ENCODE data around the gene DPP6. TPM values are rescaled to one million over a fixed set of nuclear protein-coding genes. Genes with fewer than 3 reads are reported as not detected.

Gene DPP6
- total and polyA plus RNA-seq, 9 of the 15 experiments (the other 6 are each of a cell fraction or from before 2014, with no cell fraction given): not detected

DNA sequence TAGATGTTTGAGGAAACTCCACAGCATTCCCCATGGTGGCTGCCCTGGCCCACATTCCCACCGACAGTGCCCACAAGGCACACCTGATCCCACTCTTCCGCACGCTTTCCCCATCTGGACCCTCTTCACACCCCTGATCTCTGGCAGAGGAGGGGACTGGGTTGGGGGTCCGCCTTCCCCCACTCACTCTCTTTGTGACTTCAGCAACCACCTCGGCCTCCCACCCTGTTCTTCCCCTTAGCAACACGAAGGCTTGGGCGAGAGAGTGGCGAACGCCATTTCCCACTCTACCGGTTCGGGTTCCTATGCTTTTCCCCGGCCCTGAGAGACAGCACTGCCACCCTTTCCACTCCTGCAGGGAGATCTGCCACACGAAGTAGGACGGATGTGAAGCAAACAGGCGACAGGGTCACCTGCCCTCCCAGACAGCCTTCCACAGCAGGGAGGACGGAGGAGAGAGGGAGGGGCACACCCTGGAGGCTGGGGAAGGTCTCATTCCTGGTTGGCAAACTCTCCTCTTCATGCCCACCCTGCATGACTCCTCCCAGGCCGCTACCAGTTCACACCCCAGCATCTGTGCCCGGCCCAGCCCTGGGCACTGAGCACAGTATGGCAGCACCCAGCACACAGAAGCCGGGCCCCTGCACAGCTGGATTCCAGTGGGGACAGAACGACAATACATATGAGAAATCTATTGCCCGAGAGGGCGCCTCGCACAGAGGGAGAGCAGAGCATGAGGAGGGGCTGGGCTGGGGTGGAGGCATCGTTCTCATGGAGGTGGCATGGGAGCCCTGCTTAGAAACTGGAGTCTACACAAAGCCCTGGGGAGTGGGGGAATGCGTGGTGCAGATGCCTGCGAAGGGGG lies 857.3 kb downstream of the DPP6 start:
- intact Hi-C loops (cut with micrococcal nuclease): loop anchor here (5.0 kb wide), 1 partner anchor 283 kb away; no protein-coding TSS in a partner anchor
- FAIRE-seq: no peak
- peaks cover 40 to 96% of the 10 kb centered on the region in 2 experiments for H3K27me3 ChIP-seq (ENCODE audit: control insufficient read depth in 2 of 2, insufficient read depth in 2 of 2, low read length in 2 of 2)

More for the DNA sequence above, 857.3 kb downstream of the DPP6 start:
- H3K9me1 ChIP-seq (ENCODE audit: control insufficient read depth, insufficient read depth, low read length): no peaks in the 10 kb centered on the region
- no peak overlapping the region for H3K27ac ChIP-seq (ENCODE audit: extremely low read depth, low read depth, low read length)
- H4K20me1 ChIP-seq (replicated peaks; ENCODE audit: control insufficient read depth, insufficient read depth, low read length): no peaks in the 10 kb centered on the region
- WGBS (ENCODE audit: insufficient coverage, low coverage, missing lambda C conversion rate): 2% methylated on average over 26 of the region's 26 CpGs
- no peak overlapping the region for H3K4me3 ChIP-seq
- H2AFZ ChIP-seq (ENCODE audit: low read depth, low read length): no peak overlapping the region
- POLR2A ChIA-PET: no interaction called here
- peaks cover 0 to 20% of the 10 kb centered on the region in 2 experiments; a peak in 2 of 5 replicates for H3K4me1 ChIP-seq (replicated peaks in 1 of 2; ENCODE audit: control insufficient read depth in 2 of 2, insufficient read depth in 2 of 2, low read length in 2 of 2)
- in situ Hi-C loops (cut with MboI): no loop called here
- CTCF ChIA-PET (ENCODE audit: low intra/inter-chr PET ratio): no interaction called here
- H3K9ac ChIP-seq (ENCODE audit: insufficient read depth in 1 of 2, low read depth in 2 of 2, low read length in 2 of 2): no peak overlapping the region
- H3K4me2 ChIP-seq (ENCODE audit: insufficient read depth, low read length): no peak overlapping the region
- no peaks in the 10 kb centered on the region for H3K36me3 ChIP-seq (ENCODE audit: control insufficient read depth, insufficient read depth, low read length)
- H3K79me2 ChIP-seq (ENCODE audit: control insufficient read depth, insufficient read depth, low read length): no peaks in the 10 kb centered on the region
- no peak for TF ChIP-seq HLTF (IDR thresholded peaks at IDR 0.05)
- no peak for TF ChIP-seq FUS (optimal IDR thresholded peaks at IDR 0.05; ENCODE audit: low read depth, low read length)
- no peak for TF ChIP-seq LCOR (CRISPR knock-in tag; IDR thresholded peaks at IDR 0.05)
- TF ChIP-seq STAT5A (IDR thresholded peaks at IDR 0.05; ENCODE audit: borderline replicate concordance, low read length): no peak
- TF ChIP-seq LARP7 (IDR thresholded peaks at IDR 0.05): no peak
- TF ChIP-seq ZNF512 (tag; IDR thresholded peaks at IDR 0.05): no peak
- TF ChIP-seq HMG20B (CRISPR knock-in tag; IDR thresholded peaks at IDR 0.05): no peak
- TF ChIP-seq HMG20A (CRISPR knock-in tag; conservative IDR thresholded peaks at IDR 0.05): no peak
- TF ChIP-seq, protein P1, sequence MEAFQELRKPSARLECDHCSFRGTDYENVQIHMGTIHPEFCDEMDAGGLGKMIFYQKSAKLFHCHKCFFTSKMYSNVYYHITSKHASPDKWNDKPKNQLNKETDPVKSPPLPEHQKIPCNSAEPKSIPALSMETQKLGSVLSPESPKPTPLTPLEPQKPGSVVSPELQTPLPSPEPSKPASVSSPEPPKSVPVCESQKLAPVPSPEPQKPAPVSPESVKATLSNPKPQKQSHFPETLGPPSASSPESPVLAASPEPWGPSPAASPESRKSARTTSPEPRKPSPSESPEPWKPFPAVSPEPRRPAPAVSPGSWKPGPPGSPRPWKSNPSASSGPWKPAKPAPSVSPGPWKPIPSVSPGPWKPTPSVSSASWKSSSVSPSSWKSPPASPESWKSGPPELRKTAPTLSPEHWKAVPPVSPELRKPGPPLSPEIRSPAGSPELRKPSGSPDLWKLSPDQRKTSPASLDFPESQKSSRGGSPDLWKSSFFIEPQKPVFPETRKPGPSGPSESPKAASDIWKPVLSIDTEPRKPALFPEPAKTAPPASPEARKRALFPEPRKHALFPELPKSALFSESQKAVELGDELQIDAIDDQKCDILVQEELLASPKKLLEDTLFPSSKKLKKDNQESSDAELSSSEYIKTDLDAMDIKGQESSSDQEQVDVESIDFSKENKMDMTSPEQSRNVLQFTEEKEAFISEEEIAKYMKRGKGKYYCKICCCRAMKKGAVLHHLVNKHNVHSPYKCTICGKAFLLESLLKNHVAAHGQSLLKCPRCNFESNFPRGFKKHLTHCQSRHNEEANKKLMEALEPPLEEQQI (IDR thresholded peaks at IDR 0.05): no peak
- no TSS peak for BruUV-seq (replicated peaks)
- no peaks in the 10 kb centered on the region for H3K9me3 ChIP-seq (replicated peaks; ENCODE audit: control insufficient read depth, insufficient read depth, low read depth, low read length)
- no peak for DNase-seq (ENCODE audit: extremely low read depth in 1 of 4, low spot score in 3 of 4)
- no peak for ATAC-seq
